ENCODE measurements around the gene OR13J1. TPM values are rescaled to one million over a fixed set of nuclear protein-coding genes. Genes with fewer than 3 reads are reported as not detected.

OR13J1 gene
- total and polyA plus RNA-seq, 2 experiments from 2014 or later, result 0.15 TPM; not detected in 1

- TF ChIP-seq NANOG (IDR thresholded peaks at IDR 0.05; ENCODE audit: borderline replicate concordance) (no peak), ZNF462 (CRISPR knock-in tag; IDR thresholded peaks at IDR 0.05) (no peak), ETS1 (IDR thresholded peaks at IDR 0.05) (no peak), STAT1 (IDR thresholded peaks at IDR 0.05; ENCODE audit: unreplicated experiment) (no peak)
Measured at GRCh38 chr9:35868933-35869332, 1.3 kb downstream of the OR13J1 start (continued).

- H3K27me3 Mint-ChIP-seq (ENCODE audit: insufficient read depth, low read depth, poor library complexity), result peaks cover 12% of the 10 kb centered on the region
- ATAC-seq (no peak), DNase-seq (ENCODE audit: low spot score) (no peak)
- H3K27ac ChIP-seq (ENCODE audit: low read depth), result no peak overlapping the region
- H3K4me3 ChIP-seq, result no peak overlapping the region
- H3K4me2 ChIP-seq, result no peak overlapping the region
- H3K4me1 ChIP-seq (ENCODE audit: insufficient read depth), result peaks cover 14% of the 10 kb centered on the region; the same call in 1 of the 2 replicates
- H3K27ac Mint-ChIP-seq, result no peak overlapping the region
- no peak overlapping the region for H3K4me3 Mint-ChIP-seq
- peaks cover 16% of the 10 kb centered on the region for H3K4me1 Mint-ChIP-seq
- no peaks in the 10 kb centered on the region for H3K36me3 ChIP-seq (ENCODE audit: insufficient read depth)
- no peaks in the 10 kb centered on the region for H3K9me3 Mint-ChIP-seq
- H3K79me2 ChIP-seq (replicated peaks; ENCODE audit: insufficient read depth), result no peaks in the 10 kb centered on the region
- no peaks in the 10 kb centered on the region for H3F3A ChIP-seq (replicated peaks; ENCODE audit: low read depth)
- no peak overlapping the region for H2AFZ ChIP-seq
- H3K9me2 ChIP-seq (ENCODE audit: insufficient read depth), result peaks cover 5% of the 10 kb centered on the region; the same call in 1 of the 2 replicates
- peaks cover 3% of the 10 kb centered on the region; the same call in 1 of the 3 replicates for H3K36me3 Mint-ChIP-seq (ENCODE audit: low read depth)
- H4K20me1 ChIP-seq (replicated peaks; ENCODE audit: insufficient read depth), result no peaks in the 10 kb centered on the region
- H3K27me3 ChIP-seq (ENCODE audit: insufficient read depth), result no peaks in the 10 kb centered on the region
- TF ChIP-seq EZH2 (IDR thresholded peaks at IDR 0.05; ENCODE audit: low read depth, unreplicated experiment), result no peak
- no peak for TF ChIP-seq ZNF462 (CRISPR knock-in tag; IDR thresholded peaks at IDR 0.05)
- no peak for TF ChIP-seq ETS1 (IDR thresholded peaks at IDR 0.05)
Measured at GRCh38 chr9:35867538-35867937, 2.7 kb downstream of the OR13J1 start.

All from GM23338 (cell line).